Mucosa of gallbladder (tissue), 1 donor: ENCODE data around the gene PIGZ. TPM values are rescaled to one million over a fixed set of nuclear protein-coding genes. Genes with fewer than 3 reads are reported as not detected.
A peak's percentile ranks its signal among the peaks of the same experiment; 100 is the strongest.

Experiments
- DNase-seq: peaks from one replicate; pipeline ENCODE4 v3.0.0-alpha.2; 2020; ENCODE audit warnings: low spot score
- total RNA-seq: library from RNA; stranded (reverse); gene quantifications from one replicate; pipeline ENCODE4 v1.2.1, GENCODE V29; 2021
- donor health status: DM: no; HTN: no; CAD: no.

PIGZ gene, protein sequence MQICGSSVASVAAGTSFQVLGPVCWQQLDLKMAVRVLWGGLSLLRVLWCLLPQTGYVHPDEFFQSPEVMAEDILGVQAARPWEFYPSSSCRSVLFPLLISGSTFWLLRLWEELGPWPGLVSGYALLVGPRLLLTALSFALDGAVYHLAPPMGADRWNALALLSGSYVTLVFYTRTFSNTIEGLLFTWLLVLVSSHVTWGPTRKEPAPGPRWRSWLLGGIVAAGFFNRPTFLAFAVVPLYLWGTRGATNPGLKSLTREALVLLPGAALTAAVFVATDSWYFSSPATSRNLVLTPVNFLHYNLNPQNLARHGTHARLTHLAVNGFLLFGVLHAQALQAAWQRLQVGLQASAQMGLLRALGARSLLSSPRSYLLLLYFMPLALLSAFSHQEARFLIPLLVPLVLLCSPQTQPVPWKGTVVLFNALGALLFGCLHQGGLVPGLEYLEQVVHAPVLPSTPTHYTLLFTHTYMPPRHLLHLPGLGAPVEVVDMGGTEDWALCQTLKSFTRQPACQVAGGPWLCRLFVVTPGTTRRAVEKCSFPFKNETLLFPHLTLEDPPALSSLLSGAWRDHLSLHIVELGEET
- total RNA-seq: 7.5 TPM

DNA sequence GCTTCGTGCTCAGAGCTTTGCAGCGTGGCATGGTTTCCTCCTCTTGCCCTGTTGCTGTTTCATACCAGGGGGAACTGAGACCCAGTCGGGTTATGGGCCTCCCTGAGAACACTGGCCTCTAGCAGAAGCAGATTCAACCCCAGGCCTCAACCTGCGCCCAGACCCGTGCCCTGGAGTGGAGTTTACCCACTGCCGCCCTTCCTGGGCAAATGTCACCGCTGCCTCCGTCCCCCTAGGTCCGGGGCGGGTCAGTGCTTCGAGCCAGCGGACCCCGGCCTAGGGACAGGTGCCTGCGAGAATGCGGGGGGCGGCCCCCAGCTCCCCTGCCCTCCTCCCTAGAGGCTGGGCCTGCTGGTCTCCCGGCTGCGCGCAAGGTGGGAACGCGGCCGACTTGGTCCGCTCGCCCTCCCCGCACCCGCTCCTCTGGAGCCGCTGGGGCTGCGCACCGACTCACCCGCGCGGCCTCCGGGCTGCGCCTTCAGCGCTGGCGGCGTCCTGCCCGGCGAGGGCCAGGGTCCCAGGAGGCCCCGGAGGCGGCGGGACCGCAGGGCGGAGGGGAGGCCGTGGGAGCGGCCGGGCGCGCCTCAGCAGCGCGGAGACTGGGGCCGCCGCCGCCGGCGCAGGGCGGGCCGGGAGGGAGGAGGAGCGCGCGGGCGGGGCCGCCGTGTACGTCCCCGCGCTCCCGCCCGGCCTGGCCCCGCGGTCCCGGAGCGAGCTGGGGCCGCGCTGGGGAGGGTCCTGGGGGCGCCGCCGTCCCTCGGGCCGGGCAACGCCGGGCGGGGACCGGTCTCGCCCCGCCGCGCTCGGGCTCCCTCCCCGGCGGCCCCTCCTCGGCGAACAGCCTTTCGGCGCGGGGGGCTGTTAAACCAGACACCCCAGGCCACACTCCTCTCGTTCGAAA lies at the start of gene PIGZ:
PIGZ (minus strand) TSS at position 601 of the 901 bp plus-strand sequence. CDS start 16,802 bp downstream, outside the sequence.
- DNase-seq: no peak

GRCh38 chr3:197017003-197017402 lies 48.4 kb upstream of the PIGZ start:
- DNase-seq: no peak

GRCh38 chr3:197015790-197016736 lies 47.4 kb upstream of the PIGZ start:
- DNase-seq: no peak

DNA sequence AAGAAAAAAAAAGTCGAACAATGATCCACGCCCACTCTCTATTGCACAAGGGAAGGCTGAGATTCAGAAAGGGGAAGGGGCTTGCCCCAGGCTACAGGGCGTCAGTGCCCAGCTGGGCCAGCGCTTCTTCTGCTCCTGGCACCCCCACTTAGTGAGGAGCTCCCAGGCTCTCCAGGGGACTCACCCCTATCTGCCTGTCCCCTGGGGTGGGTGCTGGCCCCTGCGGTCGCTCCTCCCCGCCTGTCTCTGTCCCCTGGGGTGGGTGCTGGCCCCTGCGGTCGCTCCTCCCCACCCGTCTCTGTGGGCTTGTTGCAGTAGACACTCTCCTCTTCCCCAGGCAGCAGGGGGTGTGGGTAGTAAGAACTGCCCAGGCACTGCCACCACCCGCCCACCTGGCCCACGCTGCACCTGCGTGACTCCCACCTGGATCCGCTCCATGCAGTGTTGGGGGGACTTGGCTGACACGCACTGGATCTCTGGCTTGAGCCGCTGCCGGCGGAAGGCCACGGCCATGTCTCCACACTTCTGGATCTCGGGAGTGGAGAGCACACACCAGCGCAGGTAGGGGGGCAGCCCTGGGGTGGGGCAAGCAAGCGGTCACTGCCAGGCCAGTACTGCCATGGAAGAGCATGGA lies 46.4 kb upstream of the PIGZ start:
- DNase-seq: no peak

DNA sequence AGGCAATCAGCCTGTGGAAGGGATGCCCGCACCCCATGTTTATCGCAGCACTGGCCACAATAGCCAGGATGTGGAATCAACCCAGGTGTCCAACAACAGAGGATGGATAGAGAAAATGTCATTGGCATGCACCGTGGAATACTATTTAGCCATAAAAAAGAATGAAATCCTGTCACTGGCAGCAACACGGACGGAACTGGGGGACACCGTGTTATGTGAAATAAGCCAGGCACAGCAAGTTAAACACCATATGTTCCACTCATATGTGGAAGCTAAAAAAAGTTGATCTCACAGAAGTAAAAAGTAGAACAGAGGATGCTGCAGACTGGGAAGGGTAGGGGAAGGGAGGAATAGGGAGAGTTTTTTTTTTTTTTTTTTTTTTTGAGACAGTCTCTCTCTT lies 45.4 kb upstream of the PIGZ start:
- DNase-seq: no peak

DNA sequence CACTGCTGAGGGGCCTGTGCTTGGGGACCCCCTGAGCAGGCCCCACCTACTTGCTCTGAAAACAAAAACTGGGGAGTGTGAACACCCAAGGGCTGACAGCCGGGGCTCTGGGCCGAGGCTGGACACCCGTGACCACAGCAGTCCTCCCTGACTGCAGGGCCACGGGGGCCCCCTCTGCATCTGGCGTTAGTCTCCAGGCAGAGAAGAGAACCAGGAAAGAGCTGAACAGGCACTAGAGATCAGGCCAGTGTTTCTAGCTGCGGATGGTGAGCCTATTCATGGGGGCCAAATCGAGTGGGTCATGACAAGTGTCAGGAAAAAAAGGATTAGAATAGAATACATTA lies 43.9 kb upstream of the PIGZ start:
- no peak for DNase-seq

DNA sequence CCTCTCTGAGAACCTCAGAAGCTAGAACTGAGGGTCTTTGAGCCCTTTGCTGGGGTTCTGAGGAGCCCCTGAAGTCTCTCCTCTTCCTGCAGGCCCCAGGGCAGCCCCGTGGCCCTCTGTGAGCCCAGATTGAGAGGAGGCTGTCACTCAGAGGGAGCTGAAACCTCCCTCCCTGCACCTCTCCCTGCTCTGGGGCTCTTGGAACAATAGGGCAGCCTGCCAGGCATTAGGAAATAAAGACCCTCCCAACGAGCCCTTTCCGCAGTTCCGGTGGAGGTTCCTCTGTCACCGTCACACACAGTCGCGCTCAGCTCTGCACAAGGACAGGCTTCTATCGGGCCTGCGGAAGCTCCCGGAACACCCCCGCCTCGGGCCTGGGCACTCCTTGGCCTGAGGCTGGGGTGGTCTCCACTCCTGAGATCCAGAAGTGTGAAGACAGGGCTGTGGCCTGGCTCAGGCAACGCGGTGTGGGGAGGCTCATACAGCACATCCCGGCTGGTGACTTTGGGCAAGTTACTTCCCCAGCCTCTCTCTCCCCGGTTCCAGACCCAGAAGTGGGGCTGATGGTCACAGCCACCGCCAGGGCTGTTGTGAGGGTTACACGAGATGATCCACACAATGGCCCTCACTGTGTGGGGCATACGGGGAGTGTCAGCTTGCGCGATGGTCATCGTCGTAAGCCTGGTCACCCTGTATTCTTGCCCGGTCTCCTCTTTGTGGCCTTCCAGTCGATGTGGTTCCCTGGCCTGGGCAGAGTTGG lies 43.3 kb upstream of the PIGZ start:
- DNase-seq: no peak

- no peak for DNase-seq
Measured at GRCh38 chr3:197010556-197011351, 42.1 kb upstream of the PIGZ start.

GRCh38 chr3:197009532-197010019 lies 40.9 kb upstream of the PIGZ start:
- no peak for DNase-seq

DNA sequence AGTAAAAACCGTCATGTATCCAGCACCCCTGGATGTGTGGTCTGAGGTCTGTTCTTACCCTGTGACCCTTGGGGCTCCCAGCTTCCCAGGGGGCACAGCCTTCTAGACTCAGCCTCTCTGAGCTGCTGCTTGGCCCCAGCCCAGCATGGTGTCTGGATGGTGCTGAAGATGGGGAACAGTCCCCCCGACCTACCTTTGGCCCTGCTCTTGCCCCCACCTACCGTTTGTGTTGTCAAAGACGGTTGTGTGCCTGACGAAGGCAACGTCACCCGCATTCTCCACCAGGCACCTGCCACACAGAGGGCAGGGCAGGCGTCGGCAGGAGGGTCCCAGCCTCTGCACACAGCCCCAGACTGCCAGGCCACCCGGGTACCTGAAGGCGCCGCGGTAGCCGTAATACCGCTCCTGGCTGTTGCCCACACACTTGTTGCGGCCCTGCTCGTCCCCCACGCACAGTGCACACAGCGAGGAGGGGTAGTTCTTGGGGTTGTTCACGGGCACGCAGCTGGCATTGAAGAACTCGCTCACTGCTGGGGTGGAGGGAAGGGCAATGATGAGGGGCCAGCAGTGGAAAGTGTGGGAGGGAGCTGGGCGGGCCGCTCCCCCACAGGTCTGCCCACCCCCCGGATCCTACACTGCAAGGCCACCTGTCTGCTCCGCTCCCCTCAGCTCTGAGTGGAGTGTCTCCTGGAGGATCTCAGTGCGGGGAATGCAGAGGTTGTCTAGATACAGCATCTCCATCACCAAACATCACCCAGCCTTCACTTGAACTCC lies 40.0 kb upstream of the PIGZ start:
- DNase-seq: no peak

GRCh38 chr3:197007953-197008352 lies 39.3 kb upstream of the PIGZ start:
- DNase-seq: no peak

- DNase-seq: no peak
Measured at GRCh38 chr3:197007296-197007940, 38.8 kb upstream of the PIGZ start.

DNA sequence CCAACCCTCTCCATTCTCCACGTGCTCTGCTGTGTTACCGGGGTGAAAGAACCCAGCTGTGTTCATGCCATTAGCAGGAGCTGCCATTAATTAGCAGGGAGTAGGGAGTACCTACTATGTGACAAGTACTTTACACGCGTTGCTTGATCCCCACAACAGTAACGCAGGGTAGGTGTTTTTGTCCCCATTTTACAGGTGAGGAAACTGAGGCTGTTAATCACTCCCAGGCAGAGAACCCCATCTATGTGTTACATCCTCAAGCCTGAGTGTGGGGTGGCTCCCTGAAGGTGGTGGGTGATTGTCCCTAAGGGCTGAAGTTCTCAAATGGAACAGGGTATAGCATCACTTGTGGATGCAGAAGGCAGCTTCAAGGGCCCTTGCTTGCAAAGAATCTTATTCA lies 38.2 kb upstream of the PIGZ start:
- DNase-seq: no peak

DNA sequence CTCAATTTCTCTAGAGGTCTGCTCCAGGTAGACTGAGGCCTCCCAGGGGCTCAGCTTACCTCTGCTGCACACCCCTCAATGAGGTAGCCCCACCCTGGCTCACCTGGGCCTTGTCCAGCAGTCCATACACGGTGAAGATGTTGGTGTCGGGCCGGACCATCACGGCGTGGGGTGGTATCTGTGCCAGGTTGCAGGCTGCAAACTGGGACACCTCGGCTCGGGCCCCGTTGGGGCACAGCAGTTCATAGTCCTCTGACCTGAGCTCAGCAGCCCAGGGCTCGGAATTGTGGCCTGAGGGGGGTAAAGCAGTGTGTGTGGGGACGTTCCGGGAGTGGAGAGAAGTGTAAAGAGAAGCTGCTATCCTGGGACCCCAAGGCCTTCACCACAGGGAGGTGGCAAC lies 37.8 kb upstream of the PIGZ start:
- DNase-seq: no peak

- no peak for DNase-seq
Measured at GRCh38 chr3:197003461-197004385, 35.1 kb upstream of the PIGZ start.

DNA sequence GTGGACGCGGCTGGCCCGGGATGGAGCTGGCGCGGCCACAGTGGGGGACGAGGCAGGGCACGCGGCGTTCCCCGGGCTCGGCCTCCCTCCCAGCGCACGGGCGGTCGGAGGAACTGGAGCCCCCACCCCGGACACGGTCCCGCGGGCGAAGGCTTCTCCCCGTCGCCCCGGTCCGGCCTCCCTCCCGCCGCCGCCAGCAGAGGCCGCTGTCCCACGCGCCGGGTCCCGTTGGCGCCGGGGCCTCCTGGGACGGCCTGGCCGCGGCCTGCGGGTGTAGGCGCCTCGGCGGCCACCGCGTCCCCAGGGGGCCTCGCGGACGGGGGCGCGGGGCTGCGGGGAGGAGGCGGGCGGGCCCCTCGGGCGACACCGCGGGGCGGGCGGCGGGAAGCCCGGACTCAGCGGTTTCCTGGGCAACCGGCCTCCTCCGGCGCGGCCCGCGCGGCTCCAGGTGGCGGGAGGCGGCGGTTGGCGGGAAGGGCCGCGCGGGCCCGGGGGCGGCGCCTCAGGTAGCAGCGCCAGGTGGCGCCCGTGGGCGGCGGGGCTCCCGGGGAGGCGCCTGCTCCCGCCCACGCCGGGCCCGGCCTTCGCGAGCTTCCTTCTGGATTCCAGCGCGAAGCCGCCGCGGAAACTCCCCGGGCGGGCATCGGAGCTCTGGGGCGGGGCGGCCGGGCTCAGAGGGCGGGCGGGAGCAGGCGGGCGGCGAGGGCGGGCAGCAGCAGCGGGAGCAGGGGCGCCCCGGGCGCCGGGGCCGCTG lies 34.2 kb upstream of the PIGZ start:
- peak; percentile 80 for DNase-seq
